Prostate gland (tissue), 2 donors: Measurements from ENCODE around the gene C1orf21.
"Not testable (repeated sequence)": the region's sequence is repeated elsewhere in the genome, so short reads cannot be mapped to it uniquely, and the experiment has no call there.

ENCODE experiments used
- CTCF ChIP-seq, 4 experiments: fragments of 200-600 bp in 2 of 4; fragments of 450-650 bp in 2 of 4; sonication (generic) in 2 of 4; IDR thresholded peaks; 1 replicate in 3 of 4; 2 replicates in 1 of 4; pipeline ENCODE4 v1.5.1; 2016 to 2019; ENCODE audit warnings: antibody characterized with exemption in 4 of 4, mild to moderate bottlenecking in 2 of 4, moderate library complexity in 2 of 4
- POLR2A ChIP-seq: fragments of 450-650 bp; IDR thresholded peaks from one replicate; pipeline ENCODE4 v1.6.1; 2016; ENCODE audit warnings: antibody characterized with exemption, mild to moderate bottlenecking
- POLR2AphosphoS5 ChIP-seq: sonication (generic); formaldehyde crosslinking; IDR thresholded peaks from one replicate; pipeline ENCODE4 v1.6.1; 2017; ENCODE audit warnings: antibody characterized with exemption

GRCh38 chr1:184612229-184612628, 225.4 kb downstream of the C1orf21 start:
- TF ChIP-seq POLR2AphosphoS5: peak; percentile 93
- not testable (repeated sequence) for TF ChIP-seq CTCF (IDR thresholded peaks at IDR 0.05); POLR2A
